GM18519 (cell line): Measurements from ENCODE around the gene DIPK1C.

Experiments
- ATAC-seq: cut with Tn5 transposase; IDR thresholded peaks from one replicate; pipeline ENCODE4 v1.9.1; 2021; ENCODE audit warnings: mild to moderate bottlenecking, moderate library complexity; ENCODE audit not compliant: unreplicated experiment, low FRiP score

The DIPK1C gene

DNA sequence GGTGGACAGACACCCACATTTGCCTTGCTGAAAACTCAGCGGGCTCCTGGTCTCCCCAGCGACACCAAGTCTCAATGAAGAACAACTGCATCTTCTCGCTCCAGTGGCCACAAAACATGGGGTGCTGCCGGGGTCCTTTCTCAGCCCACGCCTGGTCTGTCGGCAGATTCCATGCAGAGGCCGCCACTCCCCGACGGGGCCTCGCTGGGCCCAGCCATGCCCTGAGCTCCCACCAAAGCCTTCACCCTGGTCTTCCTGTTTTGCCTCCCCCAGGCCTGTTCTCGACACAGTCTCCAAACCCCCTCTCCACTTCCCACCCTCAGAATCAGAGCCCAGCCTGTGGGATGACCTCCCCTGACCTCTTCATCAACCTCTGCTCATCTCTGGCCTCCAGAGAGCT is 31.2 kb downstream of the DIPK1C start:
- ATAC-seq = no peak

DNA sequence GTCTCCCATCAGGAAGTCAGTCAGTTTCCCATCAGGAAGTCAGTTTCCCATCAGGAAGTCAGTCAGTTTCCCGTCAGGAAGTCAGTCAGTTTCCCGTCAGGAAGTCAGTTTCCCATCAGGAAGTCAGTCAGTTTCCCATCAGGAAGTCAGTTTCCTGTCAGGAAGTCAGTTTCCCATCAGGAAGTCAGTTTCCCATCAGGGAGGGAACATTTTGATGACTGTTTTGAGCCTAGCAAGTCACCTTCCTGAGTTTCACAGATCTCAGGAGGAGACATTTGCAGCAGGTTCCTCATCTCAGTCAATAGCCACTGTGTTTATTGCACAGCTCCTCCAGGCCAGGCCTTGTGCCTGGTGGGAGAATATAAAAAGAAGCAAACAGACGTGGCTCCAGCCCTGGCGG is 31.9 kb downstream of the DIPK1C start:
- ATAC-seq = no peak

DNA sequence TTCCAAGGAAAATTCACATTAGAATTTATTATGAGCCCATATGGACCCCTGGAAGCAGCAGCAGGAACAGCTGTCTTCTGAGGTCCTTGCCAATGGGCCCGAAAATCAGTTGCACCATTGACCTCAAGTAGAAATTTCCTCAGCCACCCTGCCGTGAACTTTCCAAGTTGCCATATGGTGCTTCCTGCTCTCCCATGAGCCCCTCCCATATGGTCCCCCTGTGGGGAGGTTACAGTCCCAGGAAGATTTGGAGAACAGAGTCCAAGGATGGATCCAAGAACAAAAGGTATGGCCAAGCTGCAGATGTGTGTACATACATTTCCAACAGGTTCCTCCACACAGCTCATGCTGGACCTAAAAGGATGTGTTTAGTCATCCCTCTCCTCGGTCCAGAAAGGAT is 34.6 kb downstream of the DIPK1C start:
- no peak for ATAC-seq

DNA sequence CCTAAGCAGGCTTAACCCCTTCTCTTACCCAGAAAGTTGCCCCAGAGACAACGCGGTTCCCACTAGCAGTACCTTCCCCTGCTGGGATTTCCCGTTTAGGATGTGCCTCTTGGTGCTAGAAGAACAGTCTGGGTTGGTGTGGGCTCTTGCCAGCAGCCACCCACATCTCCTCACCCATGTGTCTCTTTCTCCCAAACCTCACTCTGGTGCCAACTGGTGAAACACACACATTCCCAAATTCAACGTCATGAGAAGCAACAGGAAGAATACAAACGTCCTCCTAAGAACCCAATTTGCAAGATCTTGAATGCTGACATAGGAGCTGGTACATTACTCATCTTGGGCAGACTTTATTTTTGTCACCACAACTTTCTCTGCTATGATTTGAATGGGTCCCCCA is 36.2 kb downstream of the DIPK1C start:
- no peak for ATAC-seq

DNA sequence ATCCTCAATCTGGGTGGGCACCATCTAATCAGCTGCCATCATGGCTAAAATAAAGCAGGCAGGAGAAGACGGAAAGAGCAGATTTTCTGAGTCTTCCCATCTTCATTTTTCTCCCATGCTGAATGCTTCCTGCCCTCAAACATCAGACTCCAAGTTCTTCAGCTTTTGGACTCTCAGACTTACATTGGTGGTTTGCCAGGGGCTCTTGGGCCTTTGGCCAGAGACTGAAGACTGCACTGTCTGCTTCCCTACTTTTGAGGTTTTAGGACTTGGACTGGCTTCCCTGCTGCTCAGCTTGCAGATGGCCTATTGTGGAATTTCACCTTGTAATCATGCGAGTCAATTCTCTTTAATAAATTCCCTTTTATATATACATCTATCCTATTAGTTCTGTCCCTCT is 36.6 kb downstream of the DIPK1C start:
- no peak for ATAC-seq

DNA sequence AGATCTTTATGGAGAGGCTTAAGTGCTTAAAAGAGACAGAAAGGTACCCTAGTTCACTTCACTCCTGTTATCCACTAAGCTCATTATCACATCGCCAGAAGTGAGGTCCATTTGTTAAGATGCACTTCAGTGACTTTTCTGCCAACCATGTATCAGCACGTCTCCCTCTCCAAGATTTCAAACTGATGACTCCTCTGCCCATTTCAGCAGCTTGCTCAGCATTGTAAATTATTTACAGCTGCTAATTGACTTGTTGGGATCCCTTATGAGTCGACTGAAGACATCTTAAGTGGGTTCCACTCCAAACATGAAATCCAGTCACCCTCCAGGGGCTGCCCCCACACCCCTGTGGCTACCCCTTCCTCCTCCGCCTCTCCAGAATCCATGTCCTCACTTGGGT is 37.3 kb downstream of the DIPK1C start:
- ATAC-seq = no peak

DNA sequence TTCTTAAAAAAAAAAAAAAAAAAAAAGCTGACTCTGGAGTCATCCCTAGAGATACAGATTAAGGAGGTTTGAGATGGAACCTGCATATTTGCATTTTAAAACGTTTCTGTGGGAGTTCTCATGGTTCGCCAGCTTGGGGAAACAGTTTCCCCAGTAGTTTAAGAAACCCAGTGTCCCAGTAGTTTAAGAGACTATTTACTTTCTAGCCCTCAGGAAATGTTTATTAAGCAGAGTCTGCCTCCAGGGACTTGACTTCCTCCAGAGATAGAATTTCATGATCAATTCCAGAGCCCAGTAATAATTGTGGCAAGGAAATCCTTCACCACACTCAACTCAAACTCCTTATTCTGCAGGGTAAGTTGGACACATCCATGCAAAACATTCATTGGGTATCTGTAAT is 39.1 kb downstream of the DIPK1C start:
- no peak for ATAC-seq

DNA sequence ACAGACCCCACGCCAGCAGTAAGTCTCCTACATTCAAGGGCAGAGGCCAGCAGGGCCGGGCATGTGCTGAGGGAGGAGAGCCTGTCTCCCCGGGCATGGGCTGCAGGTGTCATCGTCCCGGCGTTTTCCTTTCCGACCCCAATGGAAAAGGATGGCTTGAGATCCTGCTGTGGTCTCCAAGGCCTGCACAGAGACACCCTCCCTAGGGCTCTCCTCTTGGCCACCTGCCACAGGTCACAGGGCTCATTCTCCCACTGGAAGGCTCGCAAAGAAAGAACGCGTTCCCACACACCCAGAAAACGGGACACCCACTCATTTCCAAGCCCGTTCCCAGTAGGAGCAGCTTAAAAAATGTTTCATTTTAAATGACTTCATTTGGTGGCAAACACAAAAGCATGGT is 41.0 kb downstream of the DIPK1C start:
- ATAC-seq = no peak

DNA sequence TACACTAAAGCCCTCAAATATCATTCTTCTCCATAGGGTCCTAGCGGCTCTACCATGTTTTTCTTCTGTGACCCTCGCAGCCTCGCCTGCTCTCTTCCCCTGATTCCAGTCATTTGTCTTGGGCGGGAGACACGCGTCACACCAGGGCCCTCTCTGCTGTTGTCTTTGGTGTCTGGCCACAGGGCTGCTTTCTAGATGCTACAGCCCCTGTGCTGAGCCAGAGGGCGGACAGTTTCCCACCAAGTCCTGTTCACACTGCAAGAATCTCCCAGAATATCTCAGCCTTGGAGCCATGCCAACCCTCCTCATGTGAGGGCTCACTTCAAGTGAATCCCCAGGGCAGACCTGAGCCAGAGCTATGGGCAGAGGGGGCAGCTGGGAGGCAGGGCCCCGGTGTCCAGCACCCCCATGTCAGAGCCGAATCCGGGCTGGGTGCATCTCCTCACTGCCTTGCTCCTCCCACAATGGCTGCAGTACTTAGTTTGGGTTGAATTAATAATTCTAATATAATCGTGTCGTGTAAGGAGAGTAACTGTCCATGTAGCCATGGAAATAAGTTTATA is 42.1 kb downstream of the DIPK1C start:
- ATAC-seq = no peak

DNA sequence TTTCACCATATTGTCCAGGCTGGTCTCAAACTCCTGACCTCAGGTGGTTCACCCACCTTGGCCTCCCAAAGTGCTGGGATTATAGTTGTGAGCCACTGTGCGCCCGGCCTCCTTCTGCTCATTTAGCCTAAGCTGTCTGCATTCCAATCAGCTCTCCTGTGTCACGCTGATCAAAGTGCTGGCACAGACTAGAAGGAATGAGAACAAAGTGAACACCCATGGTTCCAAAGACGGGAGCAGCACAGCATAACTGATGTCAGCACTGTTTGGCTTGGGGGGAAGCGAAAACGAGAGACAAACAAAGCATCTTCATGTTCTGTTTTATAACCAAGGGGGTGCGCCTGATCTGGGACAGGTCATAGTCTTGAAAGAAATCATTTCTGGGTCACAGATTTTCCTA is 43.3 kb downstream of the DIPK1C start:
- ATAC-seq = no peak

DNA sequence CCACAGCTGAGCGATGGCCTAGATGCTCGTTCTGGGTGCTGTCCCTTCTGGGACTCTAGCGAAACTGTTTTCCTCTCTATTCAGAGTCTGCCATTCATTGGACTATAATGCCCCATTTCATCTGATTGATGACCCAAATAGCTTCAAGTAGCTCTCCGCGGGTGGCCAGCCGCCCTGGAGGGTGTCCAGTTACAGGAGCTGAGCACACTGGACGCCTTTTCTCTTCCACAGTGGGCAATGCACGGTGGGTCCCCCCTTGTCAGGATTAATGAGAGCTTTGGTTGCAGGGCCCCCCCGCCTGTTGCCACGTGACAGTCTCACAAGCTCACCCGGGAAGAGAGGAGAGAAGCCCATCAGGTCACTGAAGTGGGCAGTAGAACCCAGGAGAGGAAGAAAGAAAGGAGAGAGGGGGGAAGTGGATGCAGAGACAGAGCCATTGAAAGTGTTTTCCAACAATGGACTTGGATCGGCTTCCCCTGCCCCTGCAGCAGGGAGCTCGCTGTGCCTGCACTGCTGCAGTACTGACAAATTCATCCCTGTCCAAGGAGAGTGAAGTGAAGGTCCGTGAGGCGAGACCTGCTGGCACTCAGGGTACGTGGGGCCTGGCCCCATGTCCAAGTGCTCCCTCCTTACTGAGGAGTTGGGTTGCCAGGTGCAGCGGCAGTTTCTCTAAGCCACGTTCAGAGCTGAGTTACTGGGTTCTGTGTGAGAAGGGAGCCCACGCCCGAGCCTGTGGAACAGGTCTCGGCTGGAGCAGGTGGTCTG is 44.8 kb downstream of the DIPK1C start:
- no peak for ATAC-seq

DNA sequence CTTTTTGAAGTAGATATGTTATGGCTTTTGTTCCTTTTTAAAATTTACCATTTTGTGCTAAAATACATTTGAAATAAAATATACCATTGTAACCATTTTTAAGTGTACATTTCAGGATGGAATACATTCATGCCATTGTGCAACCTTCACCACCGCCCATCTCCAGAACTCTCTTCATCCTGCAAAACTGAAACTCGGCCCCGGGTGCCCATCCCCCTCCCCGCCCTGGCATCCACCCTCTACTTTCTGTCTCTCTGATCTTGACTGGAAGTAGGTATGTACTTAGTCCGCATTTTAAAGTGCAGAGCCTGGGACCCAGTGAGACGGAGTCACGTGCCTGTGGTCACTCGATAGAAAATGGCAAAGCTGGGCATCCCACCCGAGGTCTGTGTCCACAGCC is 45.6 kb downstream of the DIPK1C start:
- ATAC-seq = no peak

DNA sequence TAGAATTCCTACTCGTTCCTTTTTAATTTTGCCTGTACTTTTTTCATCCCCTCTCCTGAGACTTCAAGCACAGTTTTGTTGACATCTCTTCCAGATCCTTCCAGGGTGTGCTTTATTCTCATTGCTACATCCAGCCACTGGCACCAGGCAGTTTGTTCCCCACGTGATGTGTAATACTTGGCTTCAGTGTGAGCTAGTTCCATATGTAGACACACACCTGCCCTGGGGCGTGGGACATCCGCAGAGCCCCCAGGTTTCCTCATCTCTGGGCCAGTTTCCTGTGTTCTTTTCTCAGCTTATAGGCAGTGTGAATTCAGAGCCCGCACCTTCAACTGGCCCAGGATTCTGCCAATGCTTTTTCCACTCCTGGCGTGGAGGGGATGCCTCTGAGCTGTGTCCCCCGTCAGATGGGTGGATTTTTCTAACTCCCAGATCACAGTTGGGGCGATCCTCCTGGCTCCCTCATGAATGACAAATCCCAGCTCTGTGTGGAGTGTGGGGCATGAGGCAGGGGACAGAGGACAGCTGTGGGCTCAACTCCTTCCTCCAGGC is 46.6 kb downstream of the DIPK1C start:
- no peak for ATAC-seq

DNA sequence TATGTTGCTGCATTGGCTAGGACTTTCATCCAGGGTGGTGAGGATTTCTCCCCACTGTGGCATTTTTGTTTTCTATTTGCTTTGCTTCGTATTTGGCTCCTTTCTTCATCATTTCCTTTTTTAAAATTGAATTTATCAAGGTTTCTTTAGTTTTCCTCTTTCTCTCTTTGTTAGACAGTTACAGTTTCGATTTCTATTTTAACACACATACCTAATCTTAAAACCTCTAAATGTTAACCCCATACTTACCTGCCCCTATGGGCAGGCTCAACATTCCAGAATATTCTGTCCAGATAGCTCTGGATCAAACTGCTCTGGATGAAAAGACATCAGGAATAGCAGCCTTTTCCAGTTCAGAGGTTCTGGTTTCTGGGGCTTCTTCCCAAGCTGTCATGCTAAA is 49.2 kb downstream of the DIPK1C start:
- no peak for ATAC-seq

DNA sequence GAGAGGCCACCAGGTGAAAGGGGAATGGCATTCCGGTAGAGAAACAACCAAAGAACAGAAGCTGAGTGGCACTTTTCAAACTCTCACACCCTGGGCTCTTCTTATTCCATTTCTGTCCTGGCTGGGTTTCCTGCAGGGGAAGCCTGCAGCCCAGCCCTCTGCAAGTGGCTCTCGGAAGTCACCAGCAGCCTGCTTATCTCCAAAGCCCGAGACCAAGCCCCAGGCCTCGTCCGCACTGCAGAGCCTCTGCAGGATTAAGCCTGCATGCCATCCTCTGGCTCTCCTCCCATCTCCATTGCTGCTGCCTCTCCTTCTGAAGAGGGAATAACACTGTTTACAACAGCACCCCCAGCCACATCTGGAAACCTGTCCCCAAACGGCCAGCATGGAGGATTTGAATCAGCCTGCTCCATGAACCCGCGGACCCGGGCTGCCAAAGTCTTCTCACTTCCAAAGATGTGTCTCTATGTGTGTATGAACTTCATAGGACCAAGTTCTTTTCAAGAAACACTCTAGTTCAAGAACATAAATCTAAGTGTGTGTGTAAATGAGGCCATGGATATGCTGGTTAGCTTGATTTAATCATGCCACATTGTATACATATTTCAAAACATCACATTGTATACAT is 54.2 kb downstream of the DIPK1C start:
- no peak for ATAC-seq

DNA sequence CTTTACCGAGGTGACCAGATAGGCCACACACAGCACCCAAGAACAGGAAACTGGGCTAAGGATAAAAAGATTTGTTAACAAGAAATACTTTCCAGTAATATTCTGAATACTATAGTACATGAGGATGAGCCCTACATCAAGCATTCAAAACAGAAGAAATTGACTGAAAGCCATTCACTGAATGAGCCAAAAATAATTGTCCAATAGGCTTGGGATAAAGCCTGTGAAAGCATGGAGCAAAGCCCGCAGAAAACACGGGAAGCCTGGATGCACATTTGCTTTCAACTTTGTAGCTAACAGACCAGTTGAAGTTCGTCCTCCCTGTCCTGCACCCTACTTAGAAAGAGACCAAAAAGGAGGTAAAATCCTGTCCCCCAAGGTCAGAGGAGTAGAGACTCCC is 56.3 kb downstream of the DIPK1C start:
- ATAC-seq = no peak

DNA sequence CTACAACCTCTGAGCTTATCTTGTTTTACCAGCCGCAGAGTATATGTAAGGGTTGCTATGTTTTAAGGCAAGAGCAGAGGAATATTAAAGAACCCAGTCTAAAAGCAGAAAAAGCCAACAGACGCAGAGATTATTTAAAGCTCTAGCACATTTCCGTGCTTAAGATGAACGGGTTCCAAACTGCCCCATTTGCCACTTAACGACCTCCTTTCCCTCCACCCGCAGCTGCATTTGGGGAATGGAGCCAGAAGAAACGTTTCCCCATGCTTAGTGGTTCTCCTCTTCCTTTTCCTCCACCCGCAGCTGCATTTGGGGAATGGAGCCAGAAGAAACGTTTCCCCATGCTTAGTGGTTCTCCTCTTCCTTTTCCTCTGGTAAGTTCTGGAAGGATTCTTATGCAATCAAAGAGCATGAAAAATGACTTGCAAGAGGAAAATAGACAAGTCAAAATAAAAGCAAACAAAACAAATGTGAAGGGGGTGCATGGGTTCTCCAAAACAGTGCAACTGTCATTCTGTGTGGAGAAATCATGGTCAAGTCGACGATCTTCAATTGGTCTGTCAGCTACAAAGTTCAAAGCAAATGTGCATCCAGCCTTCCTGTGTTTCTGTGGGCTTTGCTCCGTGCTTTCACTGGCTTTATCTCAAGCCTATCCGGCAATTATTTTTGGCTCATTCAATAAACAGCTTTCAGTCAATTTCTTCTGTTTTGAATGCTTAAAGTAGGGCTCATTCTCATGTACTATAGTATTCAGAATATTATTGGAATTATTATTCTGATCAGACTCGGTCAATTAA is 57.8 kb downstream of the DIPK1C start:
- no peak for ATAC-seq

DNA sequence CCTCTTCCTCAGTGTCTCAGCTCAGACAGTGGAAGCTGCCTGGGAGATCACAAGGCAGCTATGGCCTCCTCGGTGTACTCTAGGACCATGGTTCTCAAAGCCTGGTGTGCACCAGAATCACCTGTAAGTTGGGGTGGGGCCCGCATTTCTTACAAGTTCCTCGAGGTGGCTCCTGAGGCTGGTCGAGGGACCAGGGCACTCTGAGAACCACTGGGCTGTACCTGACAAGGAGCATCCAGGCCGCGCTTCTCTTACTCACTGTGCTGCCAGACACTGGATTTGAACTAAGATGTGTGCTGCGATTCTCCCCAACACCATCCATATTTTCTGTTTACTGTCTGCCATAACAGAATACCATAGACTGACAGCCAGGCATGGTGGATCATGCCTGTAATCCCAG is 59.5 kb downstream of the DIPK1C start:
- no peak for ATAC-seq

DNA sequence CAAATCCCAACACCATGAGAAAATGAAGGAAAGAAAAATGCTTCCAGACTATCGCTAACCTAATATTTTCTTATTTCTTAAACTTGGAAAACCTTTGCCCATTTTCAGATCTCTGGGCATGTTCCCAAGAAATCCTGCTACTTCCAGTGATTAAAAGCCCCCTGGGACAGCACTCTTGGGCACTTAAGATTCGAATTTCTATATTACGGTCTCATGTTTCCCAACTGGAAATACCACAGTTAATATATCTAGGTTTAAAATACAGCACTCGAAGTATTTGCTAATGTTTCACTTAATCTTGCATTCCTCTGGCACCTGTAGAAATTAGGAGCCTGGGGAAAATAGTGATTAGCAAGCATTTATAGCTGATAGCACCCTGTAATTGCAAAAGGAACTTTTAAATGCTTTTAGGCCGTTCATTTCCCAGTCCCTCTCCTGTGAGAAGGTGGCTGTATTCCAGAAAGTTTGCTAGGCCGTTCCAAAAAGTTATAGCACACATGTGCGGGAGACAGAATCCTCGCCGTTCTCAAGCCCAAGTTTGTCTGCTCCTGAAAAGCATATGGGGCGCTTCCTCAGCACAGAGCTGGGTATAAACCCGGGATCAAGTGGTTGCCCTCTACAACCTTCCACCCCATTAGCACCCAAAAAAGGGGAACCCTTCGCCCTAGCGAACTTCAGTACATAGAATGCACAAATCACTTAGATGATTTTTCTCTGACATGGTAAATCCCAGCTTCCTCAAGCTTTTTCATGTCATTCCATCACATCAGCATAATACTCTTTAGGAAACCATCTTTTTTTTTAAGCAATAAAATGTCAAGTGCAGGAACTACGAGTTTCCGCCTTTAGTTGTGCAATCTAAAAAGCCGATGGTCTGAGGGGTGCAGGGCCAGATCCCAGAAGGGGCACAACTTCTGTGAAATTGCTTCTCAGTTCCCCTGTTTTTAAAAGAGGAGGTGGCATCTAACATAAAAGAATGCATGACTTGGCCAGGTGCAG is 60.6 kb downstream of the DIPK1C start:
- no peak for ATAC-seq

DNA sequence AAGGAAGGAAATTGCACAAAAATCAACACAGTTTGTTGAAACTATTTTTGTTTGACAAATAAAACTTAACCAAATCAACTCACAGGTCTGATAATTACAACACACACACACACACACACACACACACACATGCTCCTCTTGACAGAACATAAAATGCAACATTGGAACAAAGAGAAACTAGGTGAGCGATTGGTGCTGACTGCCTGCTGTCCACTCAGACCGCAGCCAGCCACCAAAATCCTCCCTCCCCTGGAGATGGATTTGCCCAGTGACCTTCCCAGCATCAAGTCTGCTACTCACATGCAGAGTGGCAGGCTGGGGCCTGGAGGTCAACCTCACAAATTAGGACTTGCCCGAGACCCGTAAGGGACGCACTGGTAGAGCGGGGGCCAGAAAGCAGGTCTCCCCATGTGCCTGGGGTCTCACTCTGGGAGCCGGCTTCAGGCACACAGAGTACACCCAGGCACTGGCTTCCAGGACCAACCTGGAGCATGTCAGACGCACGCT is 61.4 kb downstream of the DIPK1C start:
- ATAC-seq = no peak
